HCT116 (cell line): ENCODE data around the gene ARHGAP10. TPM values are rescaled to one million over a fixed set of nuclear protein-coding genes. Genes with fewer than 3 reads are reported as not detected.

Experiments
- ATAC-seq: fragments of 200-7000 bp; cut with Tn5 transposase; 2 replicates; pipeline ENCODE4 v1.9.1; 2020; ENCODE audit warnings: mild to moderate bottlenecking, moderate library complexity
- BruUV-seq: library from RNA; stranded (reverse); fragments of 400-500 nt; replicated peaks from 2 replicates; lab custom pipeline; 2021; lab: Mats Ljungman, UMichigan
- CTCF ChIA-PET: fragments of 300-600 bp; sonication (Branson Sonifier 250); formaldehyde crosslinking; loops from one replicate; lab custom pipeline; 2021; ENCODE audit warnings: antibody characterized with exemption; lab: Charles Lee
- POLR2A ChIA-PET: fragments of 300-600, 350-600 bp; sonication (Branson Sonifier 250); formaldehyde crosslinking; loops from one replicate; lab custom pipeline; 2021; ENCODE audit warnings: antibody characterized with exemption; lab: Charles Lee
- RAD21 ChIA-PET, 2 experiments: fragments of 300-600 bp; sonication (Branson Sonifier 250); formaldehyde crosslinking; loops; one replicate each; lab custom pipeline; 2023; ENCODE audit warnings: low total read pairs in 2 of 2; ENCODE audit not compliant: uncharacterized antibody in 2 of 2, unreplicated experiment in 2 of 2, low non-redundant PET in 1 of 2; lab: Charles Lee
- DNase-seq: peaks from one replicate; pipeline ENCODE4 v3.0.0-alpha.2; 2010; ENCODE audit warnings: low read depth, low spot score
- H2AFZ ChIP-seq: fragments of 200-600 bp; shearing (Covaris generic), sonication (generic); 2 replicates; pipeline ENCODE4 v1.6.1; 2017; ENCODE audit warnings: low read depth, mixed run types, mixed read lengths, antibody characterized with exemption, low read length; ENCODE audit not compliant: poor library complexity, severe bottlenecking
- H3K27ac ChIP-seq: 2 replicates; pipeline ENCODE4 v1.5.1; 2012; ENCODE audit warnings: low read depth, low read length
- H3K27me3 ChIP-seq: fragments of 200-600 bp; sonication (generic); 2 replicates; pipeline ENCODE4 v1.6.1; 2016; ENCODE audit warnings: mixed run types, low read length, mixed read lengths; ENCODE audit not compliant: insufficient read depth
- H3K36me3 ChIP-seq, 2 experiments: fragments of 200-500 bp in 1 of 2; fragments of 200-600 bp in 1 of 2; sonication (Bioruptor generic) in 1 of 2; sonication (generic) in 1 of 2; 2 replicates each; pipeline versions ENCODE4 v1.5.1 to v1.6.1; 2014 to 2016; ENCODE audit warnings: low read length in 2 of 2, inconsistent platforms in 1 of 2, mixed read lengths in 1 of 2, mixed run types in 1 of 2; ENCODE audit not compliant: insufficient read depth in 2 of 2, control insufficient read depth in 1 of 2
- H3K4me1 ChIP-seq, 2 experiments: fragments of 200-600 bp in 1 of 2; sonication (generic) in 1 of 2; 2 replicates each; pipeline versions ENCODE4 v1.5.1 to v1.6.1; 2012 to 2017; ENCODE audit warnings: low read length in 2 of 2, inconsistent platforms in 1 of 2, mild to moderate bottlenecking in 1 of 2, mixed read lengths in 1 of 2, mixed run types in 1 of 2, moderate library complexity in 1 of 2; ENCODE audit not compliant: insufficient read depth in 2 of 2, control insufficient read depth in 1 of 2
- H3K4me2 ChIP-seq: fragments of 200-600 bp; sonication (generic); 2 replicates; pipeline ENCODE4 v1.6.1; 2017; ENCODE audit warnings: mixed run types, low read length, mixed read lengths
- H3K4me3 ChIP-seq, 2 experiments: fragments of 200-600 bp in 1 of 2; sonication (generic) in 1 of 2; replicated peaks in 1 of 2; 2 replicates each; pipeline ENCODE4 v1.5.1; 2011 to 2016; ENCODE audit warnings: low read length in 2 of 2, control low read depth in 1 of 2, low read depth in 1 of 2, mild to moderate bottlenecking in 1 of 2, mixed read lengths in 1 of 2, mixed run types in 1 of 2
- H3K79me2 ChIP-seq: fragments of 200-600 bp; sonication (generic); 2 replicates; pipeline ENCODE4 v1.6.1; 2017; ENCODE audit warnings: mild to moderate bottlenecking, mixed run types, low read length, moderate library complexity, mixed read lengths; ENCODE audit not compliant: insufficient read depth
- H3K9ac ChIP-seq: fragments of 200-600 bp; sonication (generic); 2 replicates; pipeline ENCODE4 v1.6.1; 2016; ENCODE audit warnings: low read length, mixed read lengths
- H3K9me2 ChIP-seq: fragments of 200-600 bp; sonication (generic), shearing (Covaris generic); 2 replicates; pipeline ENCODE4 v1.6.1; 2017; ENCODE audit warnings: mixed run types, mild to moderate bottlenecking, moderate library complexity; ENCODE audit not compliant: insufficient read depth
- H3K9me3 ChIP-seq, 2 experiments: fragments of 200-500 bp in 1 of 2; fragments of 200-600 bp in 1 of 2; sonication (Bioruptor generic) in 1 of 2; sonication (generic) in 1 of 2; 2 replicates each; pipeline ENCODE4 v1.6.1; 2014 to 2017; ENCODE audit warnings: low read length in 2 of 2, mixed read lengths in 2 of 2, inconsistent platforms in 1 of 2, low read depth in 1 of 2, mild to moderate bottlenecking in 1 of 2, mixed run types in 1 of 2, moderate library complexity in 1 of 2; ENCODE audit not compliant: control insufficient read depth in 1 of 2, insufficient read depth in 1 of 2
- H4K20me1 ChIP-seq: fragments of 200-600 bp; sonication (generic), shearing (Covaris generic); 2 replicates; pipeline ENCODE4 v1.6.1; 2017; ENCODE audit warnings: mixed run types, mild to moderate bottlenecking, moderate library complexity; ENCODE audit not compliant: insufficient read depth
- CEBPB ChIP-seq: IDR thresholded peaks from 2 replicates; pipeline ENCODE4 v1.6.1; 2012; ENCODE audit warnings: low read depth
- CTCF ChIP-seq, 3 experiments: fragments of 200-600 bp in 1 of 3; sonication (generic) in 1 of 3; IDR thresholded peaks in 2 of 3; conservative IDR thresholded peaks in 1 of 3; 2 replicates each; pipeline ENCODE4 v1.5.1; 2012 to 2017; ENCODE audit warnings: low read depth in 2 of 3, low read length in 2 of 3, antibody characterized with exemption in 1 of 3, borderline replicate concordance in 1 of 3, control low read depth in 1 of 3, mild to moderate bottlenecking in 1 of 3, mixed read lengths in 1 of 3, mixed run types in 1 of 3, moderate library complexity in 1 of 3; ENCODE audit not compliant: insufficient read depth in 1 of 3
- EGR1 ChIP-seq: IDR thresholded peaks from 2 replicates; pipeline ENCODE4 v1.6.1; 2012; ENCODE audit warnings: low read depth
- EZH2phosphoT487 ChIP-seq: fragments of 200-600 bp; IDR thresholded peaks from 2 replicates; pipeline ENCODE4 v1.6.1; 2018; ENCODE audit warnings: antibody characterized with exemption, borderline replicate concordance
- FOSL1 ChIP-seq: IDR thresholded peaks from 2 replicates; pipeline ENCODE4 v1.6.1; 2012; ENCODE audit warnings: low read depth
- JUND ChIP-seq: IDR thresholded peaks from 2 replicates; pipeline ENCODE4 v1.6.1; 2012
- POLR2A ChIP-seq: IDR thresholded peaks from 2 replicates; pipeline ENCODE4 v1.7.0; 2011; ENCODE audit warnings: borderline replicate concordance; ENCODE audit not compliant: insufficient read depth, insufficient read length; ENCODE audit errors: extremely low read depth
- RAD21 ChIP-seq: IDR thresholded peaks from 2 replicates; pipeline ENCODE4 v1.6.1; 2012; ENCODE audit warnings: low read depth, mild to moderate bottlenecking
- SIN3A ChIP-seq: IDR thresholded peaks from 2 replicates; pipeline ENCODE4 v1.6.1; 2012; ENCODE audit warnings: low read depth
- SP1 ChIP-seq: IDR thresholded peaks from 2 replicates; pipeline ENCODE4 v1.6.1; 2012; ENCODE audit warnings: low read depth
- YY1 ChIP-seq: IDR thresholded peaks from 2 replicates; pipeline ENCODE4 v1.6.1; 2011; ENCODE audit warnings: low read length, low read depth, moderate library complexity, mild to moderate bottlenecking; ENCODE audit not compliant: insufficient replicate concordance; ENCODE audit errors: extremely low read depth
- ZBTB33 ChIP-seq: IDR thresholded peaks from 2 replicates; pipeline ENCODE4 v1.6.1; 2011; ENCODE audit warnings: mild to moderate bottlenecking, low read length, moderate library complexity; ENCODE audit not compliant: insufficient replicate concordance; ENCODE audit errors: extremely low read depth
- ZFX ChIP-seq: fragments of 450-650 bp; IDR thresholded peaks from 2 replicates; pipeline ENCODE4 v1.6.1; 2017
- intact Hi-C: fragments of 100-400 bp; cut with micrococcal nuclease; formaldehyde crosslinking; loops from 2 replicates; pipeline ENCODE4 v1.10.0; 2022
- total RNA-seq: library from RNA; stranded (reverse); gene quantifications from one replicate; pipeline ENCODE4 v1.2.1, GENCODE V29; 2021; ENCODE audit not compliant: unreplicated experiment
- TF ChIP-seq, protein P1 (sequence below): IDR thresholded peaks from 2 replicates; pipeline ENCODE4 v1.6.1; 2012
- TF ChIP-seq, protein P2 (sequence below): IDR thresholded peaks from 2 replicates; pipeline ENCODE4 v1.6.1; 2012
- TF ChIP-seq, protein P3 (sequence below): IDR thresholded peaks from 2 replicates; pipeline ENCODE4 v1.6.1; 2012; ENCODE audit warnings: low read depth

ARHGAP10 gene
- total RNA-seq, 1 experiment from 2014 or later, result 24.7 TPM

GRCh38 chr4:148007792-148008191 lies 275.9 kb downstream of the ARHGAP10 start (continued):
- no peak for TF ChIP-seq ZBTB33
- no peak for TF ChIP-seq EGR1

DNA sequence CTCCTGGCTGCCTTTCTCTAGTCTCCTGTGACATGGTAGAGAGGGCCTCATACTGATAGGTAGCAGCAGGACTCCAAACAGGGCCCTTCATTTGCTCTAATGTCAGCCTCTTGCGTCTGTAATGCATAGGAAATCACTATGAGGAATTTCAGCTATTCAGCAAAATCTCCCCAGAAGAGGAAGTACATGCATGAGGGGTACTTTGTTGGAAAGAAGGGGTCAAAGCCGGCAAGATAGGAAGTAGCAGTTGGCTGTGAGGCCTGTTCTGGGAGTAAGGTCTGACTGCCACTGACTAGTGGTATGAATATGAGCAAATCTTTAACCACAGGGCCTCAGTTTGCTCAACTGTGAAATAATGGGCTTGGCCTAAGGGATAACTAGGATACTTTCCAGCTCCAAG lies 283.2 kb downstream of the ARHGAP10 start:
- no peaks in the 10 kb centered on the region for H3K36me3 ChIP-seq
- no TSS peak for BruUV-seq
- H3K4me1 ChIP-seq, result no peaks in the 10 kb centered on the region
- RAD21 ChIA-PET, result no interaction called here
- no peaks in the 10 kb centered on the region for H3K9me2 ChIP-seq
- POLR2A ChIA-PET, result no interaction called here
- CTCF ChIA-PET, result no interaction called here
- H3K9ac ChIP-seq, result no peak overlapping the region
- H4K20me1 ChIP-seq, result no peaks in the 10 kb centered on the region
- DNase-seq (no peak), ATAC-seq (no peak)
- H2AFZ ChIP-seq, result no peak overlapping the region
- no peak overlapping the region for H3K4me3 ChIP-seq
- no peak overlapping the region for H3K27ac ChIP-seq
- H3K9me3 ChIP-seq, result no peaks in the 10 kb centered on the region
- intact Hi-C loops, result no loop called here
- no peaks in the 10 kb centered on the region for H3K27me3 ChIP-seq
- H3K79me2 ChIP-seq, result no peaks in the 10 kb centered on the region
- no peak overlapping the region for H3K4me2 ChIP-seq
- no peak for TF ChIP-seq CEBPB
- TF ChIP-seq ZFX, result no peak
- TF ChIP-seq JUND, result no peak
- no peak for TF ChIP-seq CTCF (IDR thresholded peaks at IDR 0.05 in 2 of 3, conservative IDR thresholded peaks at IDR 0.05 in 1 of 3; ENCODE audit: borderline replicate concordance in 1 of 3, insufficient read depth in 1 of 3, low read depth in 2 of 3, low read length in 2 of 3)
- TF ChIP-seq, protein P1, sequence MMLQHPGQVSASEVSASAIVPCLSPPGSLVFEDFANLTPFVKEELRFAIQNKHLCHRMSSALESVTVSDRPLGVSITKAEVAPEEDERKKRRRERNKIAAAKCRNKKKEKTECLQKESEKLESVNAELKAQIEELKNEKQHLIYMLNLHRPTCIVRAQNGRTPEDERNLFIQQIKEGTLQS, result no peak
- TF ChIP-seq, protein P2, sequence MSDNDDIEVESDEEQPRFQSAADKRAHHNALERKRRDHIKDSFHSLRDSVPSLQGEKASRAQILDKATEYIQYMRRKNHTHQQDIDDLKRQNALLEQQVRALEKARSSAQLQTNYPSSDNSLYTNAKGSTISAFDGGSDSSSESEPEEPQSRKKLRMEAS, result no peak
- TF ChIP-seq, protein P3, sequence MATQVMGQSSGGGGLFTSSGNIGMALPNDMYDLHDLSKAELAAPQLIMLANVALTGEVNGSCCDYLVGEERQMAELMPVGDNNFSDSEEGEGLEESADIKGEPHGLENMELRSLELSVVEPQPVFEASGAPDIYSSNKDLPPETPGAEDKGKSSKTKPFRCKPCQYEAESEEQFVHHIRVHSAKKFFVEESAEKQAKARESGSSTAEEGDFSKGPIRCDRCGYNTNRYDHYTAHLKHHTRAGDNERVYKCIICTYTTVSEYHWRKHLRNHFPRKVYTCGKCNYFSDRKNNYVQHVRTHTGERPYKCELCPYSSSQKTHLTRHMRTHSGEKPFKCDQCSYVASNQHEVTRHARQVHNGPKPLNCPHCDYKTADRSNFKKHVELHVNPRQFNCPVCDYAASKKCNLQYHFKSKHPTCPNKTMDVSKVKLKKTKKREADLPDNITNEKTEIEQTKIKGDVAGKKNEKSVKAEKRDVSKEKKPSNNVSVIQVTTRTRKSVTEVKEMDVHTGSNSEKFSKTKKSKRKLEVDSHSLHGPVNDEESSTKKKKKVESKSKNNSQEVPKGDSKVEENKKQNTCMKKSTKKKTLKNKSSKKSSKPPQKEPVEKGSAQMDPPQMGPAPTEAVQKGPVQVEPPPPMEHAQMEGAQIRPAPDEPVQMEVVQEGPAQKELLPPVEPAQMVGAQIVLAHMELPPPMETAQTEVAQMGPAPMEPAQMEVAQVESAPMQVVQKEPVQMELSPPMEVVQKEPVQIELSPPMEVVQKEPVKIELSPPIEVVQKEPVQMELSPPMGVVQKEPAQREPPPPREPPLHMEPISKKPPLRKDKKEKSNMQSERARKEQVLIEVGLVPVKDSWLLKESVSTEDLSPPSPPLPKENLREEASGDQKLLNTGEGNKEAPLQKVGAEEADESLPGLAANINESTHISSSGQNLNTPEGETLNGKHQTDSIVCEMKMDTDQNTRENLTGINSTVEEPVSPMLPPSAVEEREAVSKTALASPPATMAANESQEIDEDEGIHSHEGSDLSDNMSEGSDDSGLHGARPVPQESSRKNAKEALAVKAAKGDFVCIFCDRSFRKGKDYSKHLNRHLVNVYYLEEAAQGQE, result no peak
- no peak for TF ChIP-seq POLR2A
- no peak for TF ChIP-seq SP1
- TF ChIP-seq YY1, result no peak
- TF ChIP-seq EZH2phosphoT487, result no peak
- TF ChIP-seq EGR1, result no peak
- TF ChIP-seq SIN3A, result no peak
- TF ChIP-seq ZBTB33, result no peak
- no peak for TF ChIP-seq FOSL1
- no peak for TF ChIP-seq RAD21
